Tibial nerve (tissue), 4 donors: ENCODE data around the gene ECE1. TPM values are rescaled to one million over a fixed set of nuclear protein-coding genes. Genes with fewer than 3 reads are reported as not detected.
A peak's percentile ranks its signal among the peaks of the same experiment; 100 is the strongest.

ENCODE experiments used
- DNase-seq, 2 donors: peaks; one replicate each; pipeline ENCODE4 v3.0.0-alpha.2; 2019; ENCODE audit warnings: low spot score in 2 of 2
- H3K27ac ChIP-seq, 4 donors: fragments of 200-600 bp; sonication (generic) in 3 of 4; one replicate each; pipeline ENCODE4 v1.5.1; 2017 to 2019; ENCODE audit warnings: mild to moderate bottlenecking in 1 of 4
- H3K27me3 ChIP-seq, 2 donors: fragments of 200-600 bp; sonication (generic) in 1 of 2; one replicate each; pipeline versions ENCODE4 v1.5.1 to v1.6.0; 2017 to 2019
- H3K36me3 ChIP-seq, 3 donors: fragments of 200-600 bp; sonication (generic); one replicate each; pipeline ENCODE4 v1.5.1; 2018 to 2019
- H3K4me1 ChIP-seq, 4 donors: fragments of 200-600 bp; sonication (generic) in 3 of 4; one replicate each; pipeline ENCODE4 v1.5.1; 2017 to 2019
- H3K4me3 ChIP-seq, 4 donors: fragments of 200-600 bp; sonication (generic) in 3 of 4; one replicate each; pipeline ENCODE4 v1.5.1; 2017 to 2019; ENCODE audit warnings: mild to moderate bottlenecking in 1 of 4, moderate library complexity in 1 of 4
- H3K9me3 ChIP-seq, 4 donors: fragments of 200-600 bp; sonication (generic) in 3 of 4; one replicate each; pipeline ENCODE4 v1.5.1; 2017 to 2019
- EP300 ChIP-seq, 2 donors: sonication (generic); formaldehyde crosslinking; IDR thresholded peaks; one replicate each; pipeline ENCODE4 v1.6.1; 2017; ENCODE audit warnings: antibody characterized with exemption in 2 of 2, mild to moderate bottlenecking in 1 of 2
- POLR2A ChIP-seq, 2 donors: fragments of 450-650 bp; IDR thresholded peaks; one replicate each; pipeline ENCODE4 v1.6.1; 2017; ENCODE audit warnings: antibody characterized with exemption in 2 of 2, mild to moderate bottlenecking in 2 of 2, moderate library complexity in 2 of 2
- WGBS, 2 donors: methylation state at CpG; one replicate each; pipeline ENCODE4 v1.1.5; 2018; 5-methylcytosine and 5-hydroxymethylcytosine counted together
- total RNA-seq, 4 donors: library from RNA; depleted of rRNA; stranded (reverse); fragments of >200 nt; gene quantifications; one replicate each; pipeline ENCODE4 v1.1.0, GENCODE V29; 2016
- TF ChIP-seq, protein P1 (sequence below), 5 experiments: fragments of 200-600 bp in 3 of 5; fragments of 450-650 bp in 2 of 5; sonication (generic) in 3 of 5; IDR thresholded peaks; one replicate each; pipeline ENCODE4 v1.5.1; 2016 to 2019; ENCODE audit warnings: antibody characterized with exemption in 5 of 5, mild to moderate bottlenecking in 3 of 5, moderate library complexity in 2 of 5

Gene ECE1
- total RNA-seq, 4 donors from 2014 or later = 84.1 to 128 (median 110) TPM

GRCh38 chr1:21337454-21337927 lies 47.2 kb upstream of the ECE1 start:
- no peak overlapping the region for H3K4me3 ChIP-seq
- H3K27ac ChIP-seq = peak overlapping the region; percentile 79 to 96 (median 92)
- no peaks in the 10 kb centered on the region for H3K9me3 ChIP-seq
- no peak for TF ChIP-seq EP300 (IDR thresholded peaks at IDR 0.05)
- H3K36me3 ChIP-seq = no peaks in the 10 kb centered on the region
- 65 to 66% methylated on average over 8 of the region's 8 CpGs for WGBS, 2 donors
- peaks cover 0 to 99% (median 93%) of the 10 kb centered on the region in 4 donors for H3K4me1 ChIP-seq
- H3K27me3 ChIP-seq = no peaks in the 10 kb centered on the region
- DNase-seq = no peak

- H3K27me3 ChIP-seq = no peaks in the 10 kb centered on the region
- TF ChIP-seq EP300 (IDR thresholded peaks at IDR 0.05) = no peak
- TF ChIP-seq, protein P1, sequence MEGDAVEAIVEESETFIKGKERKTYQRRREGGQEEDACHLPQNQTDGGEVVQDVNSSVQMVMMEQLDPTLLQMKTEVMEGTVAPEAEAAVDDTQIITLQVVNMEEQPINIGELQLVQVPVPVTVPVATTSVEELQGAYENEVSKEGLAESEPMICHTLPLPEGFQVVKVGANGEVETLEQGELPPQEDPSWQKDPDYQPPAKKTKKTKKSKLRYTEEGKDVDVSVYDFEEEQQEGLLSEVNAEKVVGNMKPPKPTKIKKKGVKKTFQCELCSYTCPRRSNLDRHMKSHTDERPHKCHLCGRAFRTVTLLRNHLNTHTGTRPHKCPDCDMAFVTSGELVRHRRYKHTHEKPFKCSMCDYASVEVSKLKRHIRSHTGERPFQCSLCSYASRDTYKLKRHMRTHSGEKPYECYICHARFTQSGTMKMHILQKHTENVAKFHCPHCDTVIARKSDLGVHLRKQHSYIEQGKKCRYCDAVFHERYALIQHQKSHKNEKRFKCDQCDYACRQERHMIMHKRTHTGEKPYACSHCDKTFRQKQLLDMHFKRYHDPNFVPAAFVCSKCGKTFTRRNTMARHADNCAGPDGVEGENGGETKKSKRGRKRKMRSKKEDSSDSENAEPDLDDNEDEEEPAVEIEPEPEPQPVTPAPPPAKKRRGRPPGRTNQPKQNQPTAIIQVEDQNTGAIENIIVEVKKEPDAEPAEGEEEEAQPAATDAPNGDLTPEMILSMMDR (IDR thresholded peaks at IDR 0.05) = no peak
- no peak for TF ChIP-seq POLR2A (IDR thresholded peaks at IDR 0.05)
- 12 to 34% methylated on average over 8 of the region's 8 CpGs for WGBS, 2 donors
- H3K4me1 ChIP-seq = peaks cover 0 to 98% (median 94%) of the 10 kb centered on the region in 4 donors
- no peak overlapping the region for H3K4me3 ChIP-seq
- no peaks in the 10 kb centered on the region for H3K36me3 ChIP-seq
- H3K27ac ChIP-seq = peak overlapping the region; percentile 79 to 96 (median 92)
- DNase-seq = no peak
- no peaks in the 10 kb centered on the region for H3K9me3 ChIP-seq
Observed at GRCh38 chr1:21337010-21337437, 46.8 kb upstream of the ECE1 start.

DNA sequence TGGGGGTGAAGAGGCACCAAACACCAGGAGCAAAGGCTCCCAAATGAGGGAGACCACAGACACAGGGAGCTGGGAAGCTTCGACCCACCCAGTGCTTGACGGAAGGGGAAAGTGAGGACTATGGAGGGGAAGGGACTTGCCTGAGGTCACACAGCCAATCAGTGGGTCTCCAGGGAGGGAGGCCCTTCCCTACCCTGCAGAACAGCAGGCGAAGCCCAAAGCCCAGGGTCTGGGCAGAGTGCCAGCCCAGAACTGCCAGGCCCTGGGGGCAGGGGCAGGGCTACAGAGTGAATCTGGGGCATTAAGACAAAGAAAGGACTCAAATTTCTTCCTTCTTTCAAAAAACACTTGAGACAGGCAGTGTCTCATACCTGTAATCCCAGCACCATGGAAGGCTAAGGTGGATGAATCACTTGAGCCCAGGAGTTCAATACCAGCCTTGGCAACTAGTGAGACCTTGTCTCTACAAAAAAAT lies 45.5 kb upstream of the ECE1 start:
- Histone ChIP-seq H3K4me1 (peaks cover 0 to 96% (median 88%) of the 10 kb centered on the region in 4 donors), H3K9me3 (no peaks in the 10 kb centered on the region), H3K36me3 (peaks cover 0 to 5% (median 0%) of the 10 kb centered on the region in 3 donors), H3K27me3 (no peaks in the 10 kb centered on the region), H3K4me3 (peak overlapping the region in 1 of 4 donors; percentile 40), H3K27ac (peak overlapping the region; percentile 57 to 96 (median 92))
- no peak for DNase-seq
- TF ChIP-seq POLR2A (IDR thresholded peaks at IDR 0.05) = no peak
- TF ChIP-seq, protein P1 (IDR thresholded peaks at IDR 0.05) = no peak
- TF ChIP-seq EP300 (IDR thresholded peaks at IDR 0.05) = no peak
- WGBS, 2 donors = 11 to 29% methylated on average over 1 to 3 of the region's 3 CpGs

GRCh38 chr1:21335088-21335691 lies 44.9 kb upstream of the ECE1 start:
- DNase-seq = no peak

DNA sequence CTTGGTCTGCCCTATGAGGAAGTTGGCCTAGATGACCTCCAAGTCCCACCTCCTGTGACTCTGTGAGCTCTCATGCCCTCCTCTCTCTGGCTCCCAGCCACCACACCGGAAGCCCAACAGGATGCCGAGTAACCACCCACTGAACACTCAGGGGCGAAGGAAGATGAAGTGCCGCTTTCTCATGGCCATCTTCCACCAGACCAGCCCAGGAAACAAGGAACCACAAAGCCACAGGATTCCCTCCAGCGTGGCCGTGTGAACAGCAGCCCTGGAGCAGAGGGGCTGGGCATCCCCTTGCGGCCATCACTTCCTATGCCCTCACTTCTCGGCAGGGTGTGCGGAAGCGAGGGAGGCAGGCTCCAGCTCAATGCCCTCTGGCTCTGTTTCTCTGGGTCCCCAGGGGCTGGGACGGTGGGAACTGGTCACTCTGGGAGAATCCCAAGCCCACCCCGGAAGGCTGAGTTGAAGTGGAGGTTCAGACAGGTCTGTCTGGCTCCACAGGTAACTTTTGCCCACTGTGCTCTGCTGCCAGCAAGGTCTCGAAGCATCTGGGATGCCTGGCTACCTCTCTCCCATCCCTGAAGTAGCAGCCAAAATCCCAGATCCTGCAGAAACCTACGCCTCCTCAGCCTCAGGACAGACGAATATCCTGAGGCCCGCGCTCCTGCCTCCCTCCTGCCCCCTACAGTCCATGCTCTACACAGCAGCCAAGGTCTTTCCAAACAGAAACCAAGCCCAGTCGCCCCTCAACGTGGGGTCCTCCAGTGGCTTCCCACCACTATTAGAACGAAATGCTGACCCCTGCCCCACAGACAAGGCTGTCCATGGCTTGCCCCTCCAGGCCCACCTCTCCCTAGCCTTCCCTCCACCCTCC lies 44.2 kb upstream of the ECE1 start:
- DNase-seq = peak; percentile 61 to 66
- no peaks in the 10 kb centered on the region for H3K27me3 ChIP-seq
- peak overlapping the region; percentile 2 to 46 (median 30) for H3K4me3 ChIP-seq
- peak overlapping the region; percentile 57 to 96 (median 92) for H3K27ac ChIP-seq
- WGBS, 2 donors = 11 to 14% methylated on average over 20 of the region's 20 CpGs
- peaks cover 0 to 7% (median 0%) of the 10 kb centered on the region in 3 donors for H3K36me3 ChIP-seq
- H3K9me3 ChIP-seq = no peaks in the 10 kb centered on the region
- TF ChIP-seq EP300 (IDR thresholded peaks at IDR 0.05) = peak; percentile 12 to 51
- TF ChIP-seq POLR2A (IDR thresholded peaks at IDR 0.05) = peak in 1 of 2 donors; percentile 15
- TF ChIP-seq, protein P1 (IDR thresholded peaks at IDR 0.05) = peak; percentile 71 to 87 (median 83)
- H3K4me1 ChIP-seq = peaks cover 0 to 94% (median 80%) of the 10 kb centered on the region in 4 donors

More at GRCh38 chr1:21335088-21335691, 44.9 kb upstream of the ECE1 start:
- 26 to 42% methylated on average over 17 to 19 of the region's 19 CpGs for WGBS, 2 donors
- TF ChIP-seq, protein P1 (IDR thresholded peaks at IDR 0.05) = peak in 2 of 5 experiments; percentile 1 to 51
- TF ChIP-seq POLR2A (IDR thresholded peaks at IDR 0.05) = no peak
- H3K27me3 ChIP-seq = no peaks in the 10 kb centered on the region
- peak overlapping the region; percentile 57 to 96 (median 92) for H3K27ac ChIP-seq
- H3K4me3 ChIP-seq = peak overlapping the region; percentile 2 to 46 (median 30)
- no peaks in the 10 kb centered on the region for H3K9me3 ChIP-seq
- peaks cover 0 to 96% (median 85%) of the 10 kb centered on the region in 4 donors for H3K4me1 ChIP-seq
- H3K36me3 ChIP-seq = peaks cover 0 to 7% (median 0%) of the 10 kb centered on the region in 3 donors
